CD4-positive, alpha-beta T cell treated with Interleukin-15 for 1 hour (primary cell): ENCODE measurements around the gene SPAG5.
"Not testable (repeated sequence)": the region's sequence is repeated elsewhere in the genome, so short reads cannot be mapped to it uniquely, and the experiment has no call there.

ENCODE experiments used
- DNase-seq: peaks from one replicate; pipeline ENCODE4 v3.0.0-alpha.2; 2020

Gene SPAG5

GRCh38 chr17:28598799-28599310 lies at the start of gene SPAG5:
TSS of gene SPAG5 (minus strand) at chr17:28599025. CDS start at chr17:28598946, 79 bp downstream.
- peak; percentile 95 for DNase-seq

- no peak for DNase-seq
Measured at GRCh38 chr17:28646039-28646754, 47.4 kb upstream of the SPAG5 start.

GRCh38 chr17:28645576-28645939 lies 46.7 kb upstream of the SPAG5 start:
- DNase-seq, result no peak

- DNase-seq, result peak; percentile 96
Measured at GRCh38 chr17:28644787-28645575, 46.2 kb upstream of the SPAG5 start, which contains the start of gene BLTP2. TSS of gene BLTP2 (minus strand) at chr17:28645158. CDS start at chr17:28645056, 102 bp downstream.

- peak; percentile 28 for DNase-seq
Measured at GRCh38 chr17:28643983-28644786, 45.4 kb upstream of the SPAG5 start.

GRCh38 chr17:28641579-28641978 lies 42.8 kb upstream of the SPAG5 start:
- DNase-seq, result no peak

- DNase-seq, result no peak
Measured at GRCh38 chr17:28635506-28635905, 36.7 kb upstream of the SPAG5 start.

- DNase-seq, result no peak
Measured at GRCh38 chr17:28634206-28634865, 35.5 kb upstream of the SPAG5 start.

- DNase-seq, result no peak
Measured at GRCh38 chr17:28626818-28627217, 28.0 kb upstream of the SPAG5 start.

- DNase-seq, result no peak
Measured at GRCh38 chr17:28624148-28624547, 25.3 kb upstream of the SPAG5 start.

GRCh38 chr17:28623696-28624095 lies 24.9 kb upstream of the SPAG5 start:
- no peak for DNase-seq

- no peak for DNase-seq
Measured at GRCh38 chr17:28622186-28622585, 23.4 kb upstream of the SPAG5 start.

- no peak for DNase-seq
Measured at GRCh38 chr17:28620010-28620409, 21.2 kb upstream of the SPAG5 start.

- DNase-seq, result no peak
Measured at GRCh38 chr17:28618464-28618863, 19.6 kb upstream of the SPAG5 start.

GRCh38 chr17:28616281-28616680 lies 17.5 kb upstream of the SPAG5 start:
- no peak for DNase-seq

- no peak for DNase-seq
Measured at GRCh38 chr17:28615260-28615940, 16.6 kb upstream of the SPAG5 start.

- no peak for DNase-seq
Measured at GRCh38 chr17:28613931-28614381, 15.1 kb upstream of the SPAG5 start, which contains the start of gene RSKR. TSS of gene RSKR (minus strand) at chr17:28614185. CDS start at chr17:28614161, 24 bp downstream.

GRCh38 chr17:28612936-28613872 lies 14.4 kb upstream of the SPAG5 start:
- peak; percentile 30 for DNase-seq

GRCh38 chr17:28612531-28612930 lies 13.7 kb upstream of the SPAG5 start:
- no peak for DNase-seq

- no peak for DNase-seq
Measured at GRCh38 chr17:28610376-28610775, 11.6 kb upstream of the SPAG5 start.

GRCh38 chr17:28604031-28604430 lies 5.2 kb upstream of the SPAG5 start:
- DNase-seq, result not testable (repeated sequence)
